Cerebellar nuclear complex (tissue), 1 donor: ENCODE data around the gene NAT8L.

Experiments
- DNase-seq, 2 experiments: peaks; one replicate each; lab custom pipeline; 2025; lab: John Stamatoyannopoulos, UW

NAT8L gene

GRCh38 chr4:2064276-2064991 is 5.3 kb downstream of the NAT8L start:
- DNase-seq: no peak

- no peak for DNase-seq
These were observed 6.2 kb downstream of the NAT8L start for GRCh38 chr4:2065106-2065930.

GRCh38 chr4:2066011-2066551 is 7.0 kb downstream of the NAT8L start:
- no peak for DNase-seq

- DNase-seq: no peak
These were observed 7.7 kb downstream of the NAT8L start for GRCh38 chr4:2066571-2067445.

GRCh38 chr4:2067446-2068197 is 8.5 kb downstream of the NAT8L start:
- DNase-seq: no peak

- DNase-seq: no peak
These were observed 9.0 kb downstream of the NAT8L start for GRCh38 chr4:2068198-2068470.

- DNase-seq: no peak
These were observed 9.4 kb downstream of the NAT8L start for GRCh38 chr4:2068566-2068965.

- no peak for DNase-seq
These were observed 10.2 kb downstream of the NAT8L start for GRCh38 chr4:2069161-2069971.

GRCh38 chr4:2069986-2070385 is 10.9 kb downstream of the NAT8L start:
- DNase-seq: no peak

- DNase-seq: no peak
These were observed 11.5 kb downstream of the NAT8L start for GRCh38 chr4:2070421-2071251.

- no peak for DNase-seq
These were observed 12.3 kb downstream of the NAT8L start for GRCh38 chr4:2071252-2071911.

GRCh38 chr4:2071912-2072867 is 13.1 kb downstream of the NAT8L start:
- no peak for DNase-seq

- DNase-seq: no peak
These were observed 14.1 kb downstream of the NAT8L start for GRCh38 chr4:2072971-2073807.

GRCh38 chr4:2073808-2074481 is 14.8 kb downstream of the NAT8L start:
- no peak for DNase-seq

- DNase-seq: no peak
These were observed 15.5 kb downstream of the NAT8L start for GRCh38 chr4:2074588-2074987.

- DNase-seq: no peak
These were observed 16.3 kb downstream of the NAT8L start for GRCh38 chr4:2075171-2075986.
